Vagina (tissue), 2 donors: Measurements from ENCODE around the gene OCRL.

ENCODE experiments used
- POLR2AphosphoS5 ChIP-seq, 2 donors: sonication (generic); formaldehyde crosslinking; IDR thresholded peaks; one replicate each; pipeline ENCODE4 v1.9.0; 2017; ENCODE audit warnings: antibody characterized with exemption in 2 of 2, mild to moderate bottlenecking in 2 of 2, low read depth in 1 of 2; ENCODE audit not compliant: insufficient read depth in 1 of 2
- TF ChIP-seq, protein P1 (sequence below), 3 experiments: fragments of 450-650 bp in 2 of 3; fragments of 200-600 bp in 1 of 3; sonication (generic) in 1 of 3; IDR thresholded peaks; one replicate each; pipeline ENCODE4 v1.5.1; 2017 to 2019; ENCODE audit warnings: antibody characterized with exemption in 3 of 3, mild to moderate bottlenecking in 2 of 3, moderate library complexity in 2 of 3

DNA sequence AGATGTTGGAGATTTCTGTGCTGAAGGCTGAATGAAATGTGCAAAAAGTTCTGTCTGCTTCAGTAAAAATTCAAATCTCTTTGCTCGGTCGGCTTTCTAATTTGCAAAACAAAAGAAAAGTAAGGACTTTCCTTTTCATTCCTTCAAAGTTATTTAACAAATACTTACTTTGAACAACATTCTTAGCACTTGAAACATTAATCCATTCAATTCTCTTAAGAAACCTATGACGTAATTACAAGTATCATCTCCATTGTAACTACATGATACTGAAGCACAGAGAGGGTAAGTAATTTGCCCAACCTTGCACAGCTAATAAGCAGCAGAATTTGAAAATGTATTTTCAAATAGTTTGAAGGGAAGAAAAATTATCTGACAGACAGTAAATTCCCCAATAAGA lies 23.7 kb upstream of the OCRL start:
- TF ChIP-seq, protein P1, sequence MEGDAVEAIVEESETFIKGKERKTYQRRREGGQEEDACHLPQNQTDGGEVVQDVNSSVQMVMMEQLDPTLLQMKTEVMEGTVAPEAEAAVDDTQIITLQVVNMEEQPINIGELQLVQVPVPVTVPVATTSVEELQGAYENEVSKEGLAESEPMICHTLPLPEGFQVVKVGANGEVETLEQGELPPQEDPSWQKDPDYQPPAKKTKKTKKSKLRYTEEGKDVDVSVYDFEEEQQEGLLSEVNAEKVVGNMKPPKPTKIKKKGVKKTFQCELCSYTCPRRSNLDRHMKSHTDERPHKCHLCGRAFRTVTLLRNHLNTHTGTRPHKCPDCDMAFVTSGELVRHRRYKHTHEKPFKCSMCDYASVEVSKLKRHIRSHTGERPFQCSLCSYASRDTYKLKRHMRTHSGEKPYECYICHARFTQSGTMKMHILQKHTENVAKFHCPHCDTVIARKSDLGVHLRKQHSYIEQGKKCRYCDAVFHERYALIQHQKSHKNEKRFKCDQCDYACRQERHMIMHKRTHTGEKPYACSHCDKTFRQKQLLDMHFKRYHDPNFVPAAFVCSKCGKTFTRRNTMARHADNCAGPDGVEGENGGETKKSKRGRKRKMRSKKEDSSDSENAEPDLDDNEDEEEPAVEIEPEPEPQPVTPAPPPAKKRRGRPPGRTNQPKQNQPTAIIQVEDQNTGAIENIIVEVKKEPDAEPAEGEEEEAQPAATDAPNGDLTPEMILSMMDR (IDR thresholded peaks at IDR 0.05) = no peak
- no peak for TF ChIP-seq POLR2AphosphoS5 (IDR thresholded peaks at IDR 0.05; ENCODE audit: insufficient read depth in 1 of 2, low read depth in 1 of 2)
